ENCODE results near the gene ADAMTSL1. TPM values are rescaled to one million over a fixed set of nuclear protein-coding genes. Genes with fewer than 3 reads are reported as not detected.

The ADAMTSL1 gene
- total RNA-seq, 1 donor from 2014 or later: 1.6 TPM

DNA sequence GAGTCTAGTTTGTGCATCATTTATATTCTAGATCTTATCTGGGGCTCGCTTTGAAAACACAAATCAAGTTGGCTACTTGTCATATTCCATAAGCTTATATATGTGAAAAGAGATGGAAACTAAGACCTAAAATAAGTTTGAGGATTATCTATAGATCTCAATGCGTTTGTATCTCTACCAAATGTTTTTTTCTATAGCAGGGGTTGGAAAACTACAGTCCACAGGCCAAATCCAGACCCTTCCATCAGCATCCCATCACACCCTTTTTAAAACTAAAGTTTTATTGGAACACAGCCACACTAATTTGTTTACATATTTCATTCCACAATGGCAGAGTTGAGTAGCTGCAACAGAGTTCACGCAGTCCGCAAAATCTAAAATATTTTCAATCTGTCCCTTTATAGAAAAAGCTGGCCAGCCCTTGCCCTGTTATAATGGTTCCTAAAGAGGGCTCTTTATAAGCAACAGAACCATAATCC is 230.0 kb downstream of the ADAMTSL1 start:
- Histone ChIP-seq H3K27me3 (ENCODE audit: control insufficient read depth, insufficient read depth, low read length) (no peaks in the 10 kb centered on the region), H3K4me3 (ENCODE audit: low read depth, low read length) (no peak overlapping the region), H3K36me3 (ENCODE audit: control insufficient read depth, insufficient read depth, low read length) (no peaks in the 10 kb centered on the region)
- FAIRE-seq: no peak
- TF ChIP-seq, protein P1, sequence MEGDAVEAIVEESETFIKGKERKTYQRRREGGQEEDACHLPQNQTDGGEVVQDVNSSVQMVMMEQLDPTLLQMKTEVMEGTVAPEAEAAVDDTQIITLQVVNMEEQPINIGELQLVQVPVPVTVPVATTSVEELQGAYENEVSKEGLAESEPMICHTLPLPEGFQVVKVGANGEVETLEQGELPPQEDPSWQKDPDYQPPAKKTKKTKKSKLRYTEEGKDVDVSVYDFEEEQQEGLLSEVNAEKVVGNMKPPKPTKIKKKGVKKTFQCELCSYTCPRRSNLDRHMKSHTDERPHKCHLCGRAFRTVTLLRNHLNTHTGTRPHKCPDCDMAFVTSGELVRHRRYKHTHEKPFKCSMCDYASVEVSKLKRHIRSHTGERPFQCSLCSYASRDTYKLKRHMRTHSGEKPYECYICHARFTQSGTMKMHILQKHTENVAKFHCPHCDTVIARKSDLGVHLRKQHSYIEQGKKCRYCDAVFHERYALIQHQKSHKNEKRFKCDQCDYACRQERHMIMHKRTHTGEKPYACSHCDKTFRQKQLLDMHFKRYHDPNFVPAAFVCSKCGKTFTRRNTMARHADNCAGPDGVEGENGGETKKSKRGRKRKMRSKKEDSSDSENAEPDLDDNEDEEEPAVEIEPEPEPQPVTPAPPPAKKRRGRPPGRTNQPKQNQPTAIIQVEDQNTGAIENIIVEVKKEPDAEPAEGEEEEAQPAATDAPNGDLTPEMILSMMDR (IDR thresholded peaks at IDR 0.05; ENCODE audit: insufficient read depth, low read length, severe bottlenecking): no peak
- no peak for DNase-seq (ENCODE audit: low read depth)

DNA sequence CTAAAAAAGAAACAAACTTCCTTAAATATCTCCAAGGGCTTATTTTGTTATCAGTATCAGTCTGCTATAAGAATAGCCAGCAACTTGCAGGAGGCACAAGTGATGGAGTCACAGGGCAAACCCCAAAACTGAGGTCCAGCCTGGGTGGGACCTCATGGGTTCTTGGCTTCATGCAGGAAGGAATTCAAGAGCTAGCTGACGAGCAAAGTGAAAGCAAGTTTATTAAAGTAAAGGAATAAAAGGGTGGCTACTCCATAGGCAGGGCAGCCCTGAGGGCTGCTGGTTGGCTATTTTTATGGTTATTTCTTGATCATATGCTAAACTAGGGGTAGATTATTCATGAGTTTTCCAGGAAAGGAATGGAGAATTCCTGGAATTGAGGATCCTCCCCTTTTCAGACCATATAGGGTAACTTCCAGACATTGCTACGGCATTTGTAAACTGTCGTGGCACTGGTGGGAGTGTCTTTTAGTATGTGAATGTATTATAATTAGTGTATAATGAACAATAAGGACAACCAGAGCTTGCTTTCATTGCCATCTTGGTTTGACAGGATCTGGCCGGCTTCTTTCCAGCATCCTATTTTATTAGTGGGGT is 231.9 kb downstream of the ADAMTSL1 start:
- H3K4me3 ChIP-seq (ENCODE audit: low read depth, low read length): no peak overlapping the region
- H3K36me3 ChIP-seq (ENCODE audit: control insufficient read depth, insufficient read depth, low read length): no peaks in the 10 kb centered on the region
- FAIRE-seq (no peak), DNase-seq (ENCODE audit: low read depth) (no peak)
- TF ChIP-seq, protein P1 (IDR thresholded peaks at IDR 0.05; ENCODE audit: insufficient read depth, low read length, severe bottlenecking): no peak
- no peaks in the 10 kb centered on the region for H3K27me3 ChIP-seq (ENCODE audit: control insufficient read depth, insufficient read depth, low read length)

- TF ChIP-seq, protein P1 (IDR thresholded peaks at IDR 0.05; ENCODE audit: insufficient read depth, low read length, severe bottlenecking): no peak
- Histone ChIP-seq H3K27me3 (ENCODE audit: control insufficient read depth, insufficient read depth, low read length) (no peaks in the 10 kb centered on the region), H3K36me3 (ENCODE audit: control insufficient read depth, insufficient read depth, low read length) (no peaks in the 10 kb centered on the region), H3K4me3 (ENCODE audit: low read depth, low read length) (no peak overlapping the region)
- DNase-seq (ENCODE audit: low read depth) (no peak), FAIRE-seq (no peak)
Observed at GRCh38 chr9:18706648-18707047, 232.7 kb downstream of the ADAMTSL1 start.

DNA sequence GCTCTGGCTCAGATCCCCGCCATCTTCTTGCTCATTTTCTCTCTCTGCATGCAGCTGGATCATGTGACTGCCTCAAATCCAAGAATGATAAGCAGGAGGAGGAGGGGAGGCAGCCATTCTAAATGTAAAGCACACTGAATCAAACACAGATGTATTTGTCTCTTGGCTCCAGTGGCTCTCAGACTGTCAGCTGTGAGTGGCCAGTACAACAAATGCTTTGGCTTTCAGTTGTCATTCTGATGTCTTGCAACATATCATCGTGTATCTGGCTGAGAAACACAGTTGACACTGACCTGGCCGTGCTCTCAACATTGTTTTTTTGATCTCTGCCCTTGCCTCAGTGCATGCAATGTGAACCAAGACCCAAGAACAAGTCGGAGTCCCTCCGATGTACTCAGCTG is 233.1 kb downstream of the ADAMTSL1 start:
- FAIRE-seq: no peak
- no peaks in the 10 kb centered on the region for H3K36me3 ChIP-seq (ENCODE audit: control insufficient read depth, insufficient read depth, low read length)
- TF ChIP-seq, protein P1 (IDR thresholded peaks at IDR 0.05; ENCODE audit: insufficient read depth, low read length, severe bottlenecking): no peak
- H3K4me3 ChIP-seq (ENCODE audit: low read depth, low read length): no peak overlapping the region
- H3K27me3 ChIP-seq (ENCODE audit: control insufficient read depth, insufficient read depth, low read length): no peaks in the 10 kb centered on the region
- DNase-seq (ENCODE audit: low read depth): no peak

DNA sequence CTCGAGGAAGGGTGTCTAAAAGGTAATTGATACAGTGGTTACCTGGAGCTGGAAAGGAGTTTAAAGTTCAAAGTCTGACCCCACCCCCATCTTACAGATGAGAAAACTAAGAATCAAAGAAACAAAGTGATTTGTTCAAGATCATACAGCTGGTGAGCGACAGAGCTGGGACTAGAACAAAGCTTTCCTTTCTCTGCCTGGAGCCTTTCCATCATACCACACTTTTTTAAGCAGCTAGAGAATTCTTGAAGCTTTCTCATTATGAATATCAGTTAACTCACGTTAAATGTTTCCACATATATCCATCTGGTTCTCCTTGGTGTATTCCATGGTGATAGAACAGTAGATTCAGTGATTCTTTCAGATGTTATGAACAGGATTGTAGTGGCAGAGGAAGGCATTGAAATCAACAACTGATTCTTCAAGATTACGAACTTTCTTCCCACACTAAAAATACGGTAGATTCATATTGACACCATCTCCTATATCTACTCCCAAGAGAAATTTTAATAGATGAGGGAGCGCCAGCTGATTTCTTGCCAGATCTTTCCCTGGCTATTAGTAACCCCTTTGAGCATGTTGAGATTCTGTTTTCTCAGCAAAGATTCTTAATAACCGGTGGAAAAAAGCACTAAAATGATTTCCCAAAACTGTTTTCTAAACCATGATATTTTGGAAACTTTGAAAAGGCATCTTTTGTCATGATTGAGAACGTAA is 233.7 kb downstream of the ADAMTSL1 start:
- TF ChIP-seq, protein P1 (IDR thresholded peaks at IDR 0.05; ENCODE audit: insufficient read depth, low read length, severe bottlenecking): no peak
- Histone ChIP-seq H3K4me3 (ENCODE audit: low read depth, low read length) (no peak overlapping the region), H3K27me3 (ENCODE audit: control insufficient read depth, insufficient read depth, low read length) (no peaks in the 10 kb centered on the region), H3K36me3 (ENCODE audit: control insufficient read depth, insufficient read depth, low read length) (no peaks in the 10 kb centered on the region)
- no peak for FAIRE-seq
- no peak for DNase-seq (ENCODE audit: low read depth)

Data from bronchial epithelial cell (primary cell).